ENCODE data around the gene SLIRP. TPM values are rescaled to one million over a fixed set of nuclear protein-coding genes. Genes with fewer than 3 reads are reported as not detected.

Gene SLIRP
- total and polyA plus RNA-seq, 7 donors = 152 to 650 (median 387) TPM

GRCh38 chr14:77682158-77682553, 25.7 kb upstream of the SLIRP start:
- Histone ChIP-seq H3K27ac (peak overlapping the region; percentile 28 to 62 (median 52)), H3K4me3 (no peak overlapping the region), H3K9me3 (no peaks in the 10 kb centered on the region), H3K27me3 (no peaks in the 10 kb centered on the region), H3K4me1 (peaks cover 0 to 20% (median 17%) of the 10 kb centered on the region in 4 donors), H3K36me3 (peaks cover 0 to 55% (median 2%) of the 10 kb centered on the region in 4 donors)
- DNase-seq = no peak
- TF ChIP-seq EP300 (IDR thresholded peaks at IDR 0.05) (no peak), CTCF (IDR thresholded peaks at IDR 0.05) (no peak), POLR2A (IDR thresholded peaks at IDR 0.05) (no peak), POLR2AphosphoS5 (IDR thresholded peaks at IDR 0.05) (peak in 1 of 4 donors; percentile 6)
- 0 to 38% methylated on average over 1 of the region's 1 CpG for WGBS, 2 donors
- intact Hi-C loops (cut with DNase I) = no loop called here

DNA sequence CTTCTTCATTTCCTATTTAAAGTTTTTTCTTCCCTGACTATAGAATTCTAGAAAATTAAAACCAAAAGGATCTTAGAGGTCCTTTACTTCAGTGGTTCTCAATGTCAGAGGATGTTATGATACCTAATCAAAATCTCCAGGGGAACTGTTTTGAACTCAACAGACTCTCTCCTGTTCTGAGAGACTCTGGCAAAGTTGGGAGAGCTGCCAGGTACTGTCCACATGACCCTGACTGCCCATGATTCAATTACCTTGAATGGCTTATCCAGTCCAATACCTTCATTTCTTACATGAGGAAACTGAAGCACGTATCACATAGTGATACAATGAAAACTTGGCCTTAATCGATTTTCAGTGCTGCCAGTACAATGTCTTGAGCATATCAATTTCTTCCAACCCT, 16.6 kb upstream of the SLIRP start:
- intact Hi-C loops (cut with DNase I) = no loop called here
- Histone ChIP-seq H3K4me3 (no peak overlapping the region), H3K27ac (no peak overlapping the region), H3K9me3 (no peaks in the 10 kb centered on the region), H3K36me3 (peaks cover 0 to 80% (median 10%) of the 10 kb centered on the region in 4 donors), H3K4me1 (no peaks in the 10 kb centered on the region), H3K27me3 (no peaks in the 10 kb centered on the region)
- no peak for DNase-seq
- WGBS, 2 donors = 86 to 96% methylated on average over 2 of the region's 2 CpGs
- TF ChIP-seq POLR2AphosphoS5 (IDR thresholded peaks at IDR 0.05) (no peak), POLR2A (IDR thresholded peaks at IDR 0.05) (no peak), EP300 (IDR thresholded peaks at IDR 0.05) (no peak), CTCF (IDR thresholded peaks at IDR 0.05) (no peak)

DNA sequence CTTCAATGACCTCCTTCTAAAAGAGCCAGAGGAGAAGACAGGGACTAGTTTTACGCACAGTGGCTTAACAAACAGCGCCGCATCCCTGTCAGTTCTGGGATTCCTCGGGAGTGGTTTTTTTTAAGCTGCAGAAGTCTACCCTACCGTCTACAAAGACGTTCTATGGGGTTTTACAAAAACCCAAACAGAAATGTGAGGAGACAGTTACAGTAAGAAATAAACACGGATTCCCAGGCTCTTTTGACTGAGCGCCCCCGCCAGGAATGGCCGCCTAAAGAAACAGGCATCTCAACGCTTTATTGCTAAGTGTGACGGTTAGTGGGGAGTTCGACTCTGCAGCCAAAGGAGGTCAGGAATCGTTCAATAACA, 564 bp upstream of the SLIRP start:
- TF ChIP-seq POLR2A (IDR thresholded peaks at IDR 0.05) (no peak), CTCF (IDR thresholded peaks at IDR 0.05) (peak in 1 of 4 experiments; percentile 24)
- Histone ChIP-seq H3K36me3 (peaks cover 6 to 41% (median 23%) of the 10 kb centered on the region in 4 donors), H3K27me3 (no peaks in the 10 kb centered on the region), H3K4me1 (peaks cover 0 to 38% (median 30%) of the 10 kb centered on the region in 4 donors), H3K9me3 (no peaks in the 10 kb centered on the region), H3K4me3 (peak overlapping the region; percentile 86 to 98 (median 95)), H3K27ac (peak overlapping the region; percentile 71 to 84 (median 82))
- no peak for DNase-seq
- 1% methylated on average over 14 of the region's 14 CpGs for WGBS, 2 donors
- intact Hi-C loops (cut with DNase I) = loop anchor here (5.0 kb wide), 1 partner anchor 250 kb away; the partner anchor contains the start of genes AHSA1 and VIPAS39

GRCh38 chr14:77708749-77709148, 846 bp downstream of the SLIRP start:
- peaks cover 4 to 41% (median 16%) of the 10 kb centered on the region in 4 donors for H3K36me3 ChIP-seq
- TF ChIP-seq CTCF (IDR thresholded peaks at IDR 0.05) = no peak
- no peak for TF ChIP-seq POLR2A (IDR thresholded peaks at IDR 0.05)
- no peak for TF ChIP-seq POLR2AphosphoS5 (IDR thresholded peaks at IDR 0.05)
- no peak for TF ChIP-seq EP300 (IDR thresholded peaks at IDR 0.05)
- intact Hi-C loops (cut with DNase I) = loop anchor here (1.0 to 5.0 kb wide), 3 partner anchors 53 to 251 kb away; partner anchors contain the start of genes AHSA1, SPTLC2 and VIPAS39
- H3K9me3 ChIP-seq = no peaks in the 10 kb centered on the region
- DNase-seq = no peak
- peak overlapping the region in 3 of 4 donors; percentile 81 to 84 (median 84) for H3K27ac ChIP-seq
- 11 to 20% methylated on average over 7 of the region's 7 CpGs for WGBS, 2 donors
- H3K27me3 ChIP-seq = no peaks in the 10 kb centered on the region
- peaks cover 0 to 38% (median 30%) of the 10 kb centered on the region in 4 donors for H3K4me1 ChIP-seq
- H3K4me3 ChIP-seq = peak overlapping the region; percentile 86 to 98 (median 95)

DNA sequence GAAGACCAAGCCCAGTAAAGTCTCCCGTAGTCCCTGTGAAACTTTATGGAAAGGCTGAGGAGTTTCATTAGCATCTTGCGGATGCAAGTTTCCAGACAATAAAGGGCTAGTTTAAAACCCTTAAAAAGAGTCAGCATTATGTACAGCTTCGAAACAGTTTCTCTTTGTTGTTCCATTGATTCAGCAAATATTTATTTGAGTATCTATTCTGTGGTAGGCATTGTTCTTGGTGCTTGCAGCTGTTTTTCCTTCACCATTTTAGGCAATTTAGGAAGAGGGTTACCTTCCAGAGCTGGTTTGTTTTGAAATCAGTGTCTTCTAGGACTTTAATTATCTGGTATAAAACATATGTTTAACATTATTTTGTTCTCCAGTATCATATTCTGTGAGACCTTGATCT, 1.5 kb downstream of the SLIRP start:
- no peak for TF ChIP-seq POLR2AphosphoS5 (IDR thresholded peaks at IDR 0.05)
- no peak for TF ChIP-seq EP300 (IDR thresholded peaks at IDR 0.05)
- TF ChIP-seq CTCF (IDR thresholded peaks at IDR 0.05) = no peak
- no peak for TF ChIP-seq POLR2A (IDR thresholded peaks at IDR 0.05)
- Histone ChIP-seq H3K9me3 (no peaks in the 10 kb centered on the region), H3K27ac (no peak overlapping the region), H3K4me3 (no peak overlapping the region), H3K4me1 (peaks cover 0 to 38% (median 30%) of the 10 kb centered on the region in 4 donors), H3K27me3 (no peaks in the 10 kb centered on the region), H3K36me3 (peaks cover 6 to 41% (median 13%) of the 10 kb centered on the region in 4 donors)
- intact Hi-C loops (cut with DNase I) = loop anchor here (2.0 to 5.0 kb wide), 2 partner anchors 93 to 252 kb away; partner anchors contain the start of genes AHSA1, SPTLC2 and VIPAS39
- WGBS, 2 donors = 62 to 69% methylated on average over 3 of the region's 3 CpGs
- no peak for DNase-seq
